GM19397 (cell line): Measurements from ENCODE around the gene MTMR2.
"Not testable (repeated sequence)": the region's sequence is repeated elsewhere in the genome, so short reads cannot be mapped to it uniquely, and the experiment has no call there.

ENCODE experiments used
- ATAC-seq: cut with Tn5 transposase; IDR thresholded peaks from one replicate; pipeline ENCODE4 v1.9.1; 2021; ENCODE audit warnings: mild to moderate bottlenecking, moderate library complexity; ENCODE audit not compliant: unreplicated experiment

Gene MTMR2

GRCh38 chr11:95829580-95830259, 94.2 kb downstream of the MTMR2 start:
- ATAC-seq = no peak

- ATAC-seq = no peak
These were observed 96.2 kb downstream of the MTMR2 start for GRCh38 chr11:95827696-95828095.

- no peak for ATAC-seq
These were observed 102.3 kb downstream of the MTMR2 start for GRCh38 chr11:95821640-95822039.

- no peak for ATAC-seq
These were observed 107.9 kb downstream of the MTMR2 start for GRCh38 chr11:95816037-95816436.

GRCh38 chr11:95811052-95811451, 112.9 kb downstream of the MTMR2 start:
- ATAC-seq = not testable (repeated sequence)

GRCh38 chr11:95806464-95806863, 117.4 kb downstream of the MTMR2 start:
- ATAC-seq = not testable (repeated sequence)

- no peak for ATAC-seq
These were observed 118.0 kb downstream of the MTMR2 start for GRCh38 chr11:95805869-95806268.

GRCh38 chr11:95803973-95804372, 119.9 kb downstream of the MTMR2 start:
- ATAC-seq = no peak

- no peak for ATAC-seq
These were observed 121.1 kb downstream of the MTMR2 start for GRCh38 chr11:95802806-95803205.

GRCh38 chr11:95800438-95800837, 123.5 kb downstream of the MTMR2 start:
- no peak for ATAC-seq

- no peak for ATAC-seq
These were observed 124.4 kb downstream of the MTMR2 start for GRCh38 chr11:95799546-95799945.

- no peak for ATAC-seq
These were observed 127.4 kb downstream of the MTMR2 start for GRCh38 chr11:95796501-95796900.

GRCh38 chr11:95795627-95796295, 128.1 kb downstream of the MTMR2 start:
- no peak for ATAC-seq

- ATAC-seq = no peak
These were observed 129.8 kb downstream of the MTMR2 start for GRCh38 chr11:95794086-95794485.

- no peak for ATAC-seq
These were observed 130.8 kb downstream of the MTMR2 start for GRCh38 chr11:95793116-95793515.

- ATAC-seq = no peak
These were observed 131.2 kb downstream of the MTMR2 start for GRCh38 chr11:95792700-95793099.

- ATAC-seq = no peak
These were observed 131.7 kb downstream of the MTMR2 start for GRCh38 chr11:95792200-95792599.

- ATAC-seq = no peak
These were observed 132.2 kb downstream of the MTMR2 start for GRCh38 chr11:95791709-95792033.

GRCh38 chr11:95790933-95791708, 132.8 kb downstream of the MTMR2 start:
- no peak for ATAC-seq

GRCh38 chr11:95790123-95790932, 133.6 kb downstream of the MTMR2 start, which contains the start of gene CEP57:
Gene CEP57, plus strand, starts transcription at chr11:95790498. Its CDS starts 201 bp downstream, at chr11:95790699.
- ATAC-seq = peak; percentile 57

GRCh38 chr11:95789506-95790122, 134.3 kb downstream of the MTMR2 start, which contains the start of gene FAM76B:
Gene FAM76B, minus strand, starts transcription at chr11:95789782. Its CDS starts 304 bp downstream, at chr11:95789478.
- peak; percentile 73 for ATAC-seq
